GM19467 (cell line): ENCODE measurements around the gene RGS1.
A peak's percentile ranks its signal among the peaks of the same experiment; 100 is the strongest.

Source experiments
- ATAC-seq: cut with Tn5 transposase; IDR thresholded peaks from one replicate; pipeline ENCODE4 v1.9.1; 2021; ENCODE audit warnings: mild to moderate bottlenecking, moderate library complexity; ENCODE audit not compliant: unreplicated experiment

Gene RGS1

DNA sequence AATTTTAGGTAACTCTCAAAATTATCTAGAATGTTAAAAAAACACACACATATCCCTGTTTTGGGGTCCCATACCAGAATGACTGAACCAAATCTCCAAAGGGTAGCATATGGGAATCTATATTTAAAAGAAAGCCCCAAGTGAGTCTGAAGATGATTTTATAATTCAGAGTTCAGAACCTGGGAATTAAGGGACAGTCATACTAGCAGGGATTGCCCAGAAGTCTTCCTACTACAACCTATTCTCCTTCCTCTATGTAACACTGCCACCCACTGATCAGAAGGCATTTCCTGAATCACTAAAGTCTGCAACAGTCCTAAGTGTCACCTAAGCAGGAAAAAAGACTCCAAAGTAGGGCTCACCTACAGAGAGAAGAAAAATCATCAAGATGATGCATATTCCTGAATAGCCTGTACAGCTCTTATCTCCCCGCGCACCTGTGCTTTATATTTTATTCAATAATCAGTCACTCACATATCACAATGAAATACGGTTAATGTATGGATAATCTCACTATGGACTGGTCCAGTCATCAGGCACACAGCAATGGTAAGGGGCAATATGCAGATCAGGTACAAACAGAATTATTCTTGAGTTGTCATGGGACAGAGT lies 4.9 kb downstream of the RGS1 start:
- ATAC-seq, result no peak

DNA sequence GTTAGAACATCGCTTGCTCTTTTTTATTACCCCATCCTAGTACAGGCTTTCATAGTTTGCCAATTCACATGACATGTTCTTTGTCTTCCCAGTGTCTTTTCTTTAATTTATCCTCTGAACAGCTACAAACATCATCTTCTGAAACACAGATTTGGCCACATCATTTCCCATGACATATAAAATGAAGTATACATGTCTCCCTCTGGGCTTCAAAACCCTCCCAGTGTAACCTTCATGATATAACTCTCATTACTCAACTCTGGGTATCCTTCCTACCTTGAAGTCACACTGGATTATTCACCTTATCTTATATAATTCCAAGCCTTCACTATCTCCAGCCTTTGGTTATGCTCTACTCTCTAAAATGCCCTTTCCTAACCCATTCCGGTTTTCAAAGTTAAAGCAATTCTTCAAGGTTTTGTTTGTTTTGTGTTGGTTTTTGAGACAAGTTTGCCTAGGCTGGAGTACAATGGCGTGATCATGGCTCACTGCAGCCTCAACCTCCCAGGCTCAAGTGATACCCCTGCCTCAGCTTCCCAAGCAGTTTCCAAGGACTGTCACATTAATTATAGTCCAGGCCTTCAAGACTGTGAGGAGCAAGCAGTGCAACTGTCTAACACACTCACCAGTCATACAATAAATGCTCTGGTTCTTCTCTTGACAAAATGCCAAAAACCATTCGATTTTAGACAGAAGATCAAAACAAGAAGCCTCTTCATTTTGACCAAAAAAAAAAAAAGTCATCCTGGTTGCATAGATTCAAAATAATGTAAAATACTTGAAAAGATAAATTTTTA lies 5.8 kb downstream of the RGS1 start:
- ATAC-seq, result no peak

DNA sequence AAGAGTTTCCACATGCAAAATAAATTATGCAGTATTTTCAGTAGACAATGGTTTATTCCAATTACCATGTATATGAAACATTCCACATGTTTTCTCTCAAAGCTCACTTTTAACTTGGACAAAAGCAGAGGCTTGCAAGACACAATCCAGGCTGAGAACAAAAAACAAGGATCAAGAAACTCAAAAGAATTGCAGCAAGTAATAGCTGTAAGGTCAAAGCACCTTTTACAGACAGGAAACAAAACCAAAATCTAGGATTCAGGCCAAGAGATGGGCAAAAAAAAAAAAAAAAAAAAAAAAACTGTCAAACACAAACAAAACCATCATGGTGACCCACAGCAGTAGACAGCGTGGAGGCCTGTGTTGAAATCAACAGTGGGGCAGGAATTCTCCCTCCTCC lies 9.3 kb downstream of the RGS1 start:
- no peak for ATAC-seq

DNA sequence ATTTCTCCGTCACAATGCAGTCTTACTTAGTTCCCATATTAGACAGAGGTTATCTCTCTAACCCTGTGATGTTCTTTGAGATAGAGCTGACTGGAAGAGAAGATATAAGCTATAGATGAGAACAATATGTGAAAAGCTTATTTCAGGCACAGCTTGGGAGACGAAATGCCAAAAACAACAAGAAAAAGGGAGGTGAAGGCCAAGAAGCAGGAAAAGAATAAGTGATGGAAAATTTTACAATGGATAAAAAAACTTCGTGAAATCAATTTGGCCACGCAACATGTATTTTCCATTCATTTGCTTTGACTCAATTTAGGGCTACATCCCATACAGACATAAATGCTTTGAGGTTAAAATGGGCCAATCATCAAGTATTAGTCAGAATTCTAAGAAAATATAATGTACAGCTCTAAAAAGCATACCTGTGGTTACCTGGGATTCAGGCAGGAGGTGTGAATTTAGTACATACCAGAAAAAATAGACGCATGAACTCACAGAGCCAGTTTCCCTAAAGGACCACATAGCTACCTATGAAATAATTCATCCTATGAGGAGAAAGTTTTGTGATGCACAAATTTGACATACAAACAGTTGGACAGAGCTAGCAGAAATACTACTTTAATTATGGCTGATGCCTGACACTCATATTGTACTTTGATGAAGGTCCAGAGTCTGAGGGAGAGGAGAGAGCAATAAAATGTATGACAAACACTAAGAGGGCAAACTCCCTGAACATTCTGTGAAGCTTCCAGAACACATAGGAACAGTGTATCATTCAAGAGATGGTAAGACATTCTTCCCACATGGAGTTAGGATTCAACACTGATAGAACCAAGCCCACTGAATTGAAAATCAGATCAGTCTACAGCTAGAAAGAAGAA lies 12.1 kb downstream of the RGS1 start:
- no peak for ATAC-seq

DNA sequence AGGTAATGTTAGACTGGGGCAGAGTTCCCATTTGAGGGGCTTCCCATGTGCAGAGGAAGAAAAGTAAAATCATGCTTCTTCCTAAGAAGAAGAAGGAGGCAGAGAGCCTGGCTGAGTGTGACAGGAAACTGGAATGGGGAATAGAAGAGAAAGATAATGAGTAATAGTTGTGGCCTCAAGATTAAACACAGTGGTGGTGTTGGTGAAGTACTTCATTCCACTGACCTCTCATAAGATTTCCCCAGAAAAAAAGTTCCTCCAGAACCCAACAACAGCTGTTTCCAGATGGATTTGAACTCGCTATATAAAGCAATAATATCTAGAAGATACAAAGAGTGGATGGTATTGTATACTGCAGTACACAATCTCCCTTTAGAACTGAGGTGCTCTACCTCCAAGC lies 13.0 kb downstream of the RGS1 start:
- no peak for ATAC-seq

DNA sequence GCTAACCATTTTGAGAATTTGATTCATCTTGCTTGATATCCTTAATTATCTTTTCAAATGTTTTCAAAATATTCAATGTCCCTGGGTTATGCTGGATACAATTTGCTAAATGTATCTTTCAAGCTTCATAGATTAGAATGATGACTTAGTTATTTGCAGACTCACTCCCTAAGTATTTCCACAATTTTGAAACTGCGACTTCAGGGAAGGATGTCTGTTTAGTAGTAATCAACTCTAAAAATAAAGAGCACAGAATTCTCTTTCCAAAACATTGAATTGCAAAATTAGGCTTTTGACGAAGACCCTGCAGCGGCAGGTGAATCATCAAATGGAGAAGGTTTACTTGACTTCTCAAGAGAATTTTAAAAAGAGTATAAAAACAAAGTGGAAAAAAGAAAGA lies 14.2 kb downstream of the RGS1 start:
- ATAC-seq, result no peak

DNA sequence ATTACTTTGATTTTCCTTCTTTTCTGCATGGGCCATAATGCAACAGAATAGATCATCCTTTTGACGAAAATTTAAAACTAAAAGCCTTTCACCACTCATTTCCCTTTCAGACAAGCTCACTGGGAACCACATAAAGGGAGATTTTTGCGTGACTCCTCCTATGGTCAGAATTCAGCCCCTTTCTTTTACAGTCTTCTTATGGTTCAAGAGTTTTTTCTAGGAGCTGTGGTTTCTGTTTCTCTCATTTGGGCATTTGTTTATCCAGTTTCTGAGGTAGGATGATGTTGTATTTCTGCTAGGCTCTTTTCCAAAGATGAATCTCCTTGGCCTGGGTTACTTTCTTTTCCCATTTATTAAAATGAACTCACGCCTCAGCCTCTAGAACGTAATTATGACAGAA lies 16.9 kb downstream of the RGS1 start:
- ATAC-seq, result no peak

DNA sequence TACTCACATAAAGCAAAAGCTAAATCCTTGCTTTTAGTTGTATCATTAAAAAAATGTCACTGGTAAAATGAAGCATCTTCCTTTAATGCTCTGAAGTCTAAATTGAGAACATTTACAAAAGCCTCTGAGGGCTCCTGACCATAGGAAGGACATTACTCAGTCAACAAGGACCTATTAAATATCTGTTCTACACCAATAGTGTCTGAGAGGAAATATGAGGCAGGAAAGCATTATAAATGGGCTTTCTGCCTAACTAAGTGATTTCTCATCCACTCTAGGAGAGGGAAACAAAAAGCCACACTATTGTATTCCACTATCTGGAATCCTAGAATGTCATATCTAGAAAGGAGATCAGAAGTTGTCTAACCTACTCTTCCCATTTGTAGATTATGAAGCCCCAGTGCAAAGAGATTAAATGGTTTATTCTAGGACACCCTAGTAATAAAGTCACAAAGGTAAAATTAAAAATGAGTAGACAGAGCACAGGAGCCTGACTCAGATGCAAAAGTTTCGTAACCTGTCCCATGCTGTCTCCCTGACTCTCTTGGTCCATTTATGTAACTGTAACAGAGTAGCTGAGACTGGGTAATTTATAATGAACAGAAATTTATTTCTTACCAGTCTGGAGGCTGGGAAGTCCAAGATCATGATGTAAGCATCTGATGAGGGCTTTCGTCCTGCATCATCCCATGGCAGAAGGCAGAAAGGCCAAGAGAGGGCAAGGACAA lies 17.6 kb downstream of the RGS1 start:
- ATAC-seq, result no peak

DNA sequence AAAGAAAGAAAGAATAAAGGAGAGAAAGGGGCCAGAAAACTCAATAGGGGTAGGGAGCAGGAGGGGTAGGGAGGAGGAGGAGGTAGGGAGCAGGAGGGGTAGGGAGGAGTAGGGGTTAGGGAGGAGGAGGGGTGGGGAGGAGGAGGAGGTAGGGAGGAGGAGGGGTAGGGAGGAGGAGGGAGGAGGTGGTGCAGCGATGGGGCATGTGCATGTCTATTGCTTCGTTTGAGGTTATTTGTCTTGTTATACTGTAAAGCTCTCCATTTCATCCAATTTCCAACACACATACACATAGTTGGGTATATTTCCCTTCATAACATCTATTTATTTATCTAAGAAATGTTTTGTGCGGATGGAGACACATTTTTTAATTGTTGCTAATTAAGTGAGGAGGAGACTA lies 19.7 kb downstream of the RGS1 start:
- ATAC-seq, result no peak

DNA sequence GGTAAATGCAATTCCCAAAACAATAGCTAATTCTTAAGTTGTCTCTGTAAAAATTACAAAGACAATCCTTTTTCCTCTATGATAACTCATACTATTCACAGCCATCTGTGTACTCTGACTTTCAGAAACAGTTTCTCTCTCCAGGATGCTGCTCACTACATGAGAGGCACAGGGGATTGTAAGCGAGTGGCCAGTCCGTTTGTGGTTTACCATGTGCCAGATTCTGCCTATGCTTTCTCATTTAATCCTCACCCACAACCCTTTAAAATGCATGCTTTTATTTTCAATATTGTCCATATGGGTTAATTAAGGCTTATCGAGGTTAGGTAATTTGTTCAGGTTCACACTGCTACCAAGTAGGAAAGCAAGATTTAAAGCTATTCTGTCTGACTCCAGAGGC lies 23.0 kb downstream of the RGS1 start:
- ATAC-seq, result no peak

DNA sequence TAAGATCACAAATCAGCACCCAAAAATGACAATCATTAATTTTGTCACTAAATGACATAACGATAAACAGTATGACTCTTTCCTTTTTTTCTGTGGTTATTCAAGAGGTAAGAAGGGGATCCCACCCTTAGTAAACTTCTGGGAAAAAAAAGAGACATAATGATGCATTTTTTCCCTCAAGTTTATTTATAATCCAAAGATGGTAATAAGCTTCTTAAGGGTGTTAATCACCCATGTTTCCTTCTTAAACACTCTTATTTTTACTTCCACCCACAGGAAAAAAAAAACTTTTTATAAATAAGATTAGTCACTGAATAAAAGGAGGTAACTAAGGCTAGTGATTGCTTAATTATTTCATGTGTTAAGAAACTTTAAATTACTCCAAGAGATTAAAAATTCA lies 24.7 kb downstream of the RGS1 start:
- no peak for ATAC-seq

DNA sequence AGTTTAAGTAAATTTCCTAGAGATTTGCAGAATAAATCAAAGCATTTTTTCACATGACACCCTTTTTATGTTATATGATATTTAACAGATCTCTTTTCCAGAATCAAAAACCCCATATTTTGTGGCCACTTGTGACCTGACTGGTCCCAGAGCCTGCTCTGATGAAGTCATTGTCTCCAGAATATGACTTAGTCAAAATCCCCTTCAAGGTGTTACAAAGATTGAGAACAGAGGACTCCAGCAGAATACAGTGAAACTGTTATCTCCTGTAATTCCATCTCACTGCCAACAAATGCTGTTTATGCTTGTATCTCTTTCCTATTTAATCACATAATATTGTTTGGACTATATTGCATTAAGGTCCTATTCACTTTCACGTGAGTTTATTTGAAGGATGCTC lies 25.6 kb downstream of the RGS1 start:
- no peak for ATAC-seq

DNA sequence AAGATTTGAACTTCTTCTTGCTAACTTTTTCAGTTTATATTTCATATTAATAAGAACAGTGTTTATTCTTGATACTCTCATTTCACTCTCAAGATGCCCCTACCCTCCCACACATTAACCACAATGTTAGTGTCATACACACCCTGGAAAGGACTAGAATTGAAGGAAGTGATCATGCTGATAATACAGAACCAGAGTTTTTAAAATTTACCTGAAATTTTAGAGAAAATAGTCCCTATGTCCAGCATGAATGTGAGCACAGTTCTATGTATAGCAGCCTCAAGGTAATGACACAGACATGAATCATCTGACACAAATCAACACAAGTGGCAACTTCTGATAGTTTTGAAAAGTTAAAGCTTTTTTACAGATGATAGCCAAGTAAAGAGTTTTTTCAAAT lies 26.0 kb downstream of the RGS1 start:
- ATAC-seq, result no peak

DNA sequence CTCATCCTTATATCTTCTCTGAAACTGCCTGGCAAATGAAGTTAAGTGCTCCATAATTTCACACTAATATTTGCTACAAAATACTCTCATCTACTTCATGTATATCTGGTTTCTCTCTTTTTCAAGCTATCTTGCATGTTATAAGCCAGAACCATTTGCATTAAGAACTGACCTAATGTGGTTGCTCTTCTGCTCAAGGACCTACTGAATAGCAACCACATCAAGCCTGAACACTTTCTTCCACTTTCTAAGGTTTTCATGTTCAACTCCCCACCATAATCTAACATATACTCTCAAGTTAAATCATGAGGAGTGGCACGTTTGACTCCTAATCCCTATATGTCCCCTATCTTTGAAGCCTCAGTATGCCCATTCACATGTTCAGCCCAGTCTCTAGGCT lies 27.2 kb downstream of the RGS1 start:
- ATAC-seq, result no peak

DNA sequence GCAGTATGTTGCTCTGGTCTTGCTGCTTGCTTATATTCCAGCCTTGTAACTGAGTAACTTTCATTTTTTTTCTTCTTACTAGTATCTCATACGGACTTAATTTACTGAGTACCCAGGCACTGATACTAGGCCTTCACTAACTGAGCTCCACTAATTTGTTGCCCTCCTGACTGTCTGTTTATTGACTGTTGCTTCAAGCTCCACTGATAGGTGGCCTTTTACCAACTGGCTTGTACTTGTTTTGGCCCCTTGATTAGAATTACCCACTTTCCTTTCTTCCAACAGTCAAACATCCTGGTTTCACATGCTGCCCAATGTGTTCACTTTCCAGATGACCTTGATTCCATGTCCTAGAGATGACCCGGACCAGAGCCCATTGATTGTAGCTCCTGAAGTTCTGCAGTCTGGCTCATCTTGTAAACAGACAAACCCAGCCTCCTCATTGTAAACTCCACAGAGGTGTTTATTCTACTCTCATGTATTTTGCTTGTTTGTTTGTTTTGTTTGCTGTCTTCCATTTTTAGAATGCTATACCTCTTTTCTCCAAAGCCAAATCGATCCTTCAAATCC lies 27.7 kb downstream of the RGS1 start:
- ATAC-seq, result no peak

DNA sequence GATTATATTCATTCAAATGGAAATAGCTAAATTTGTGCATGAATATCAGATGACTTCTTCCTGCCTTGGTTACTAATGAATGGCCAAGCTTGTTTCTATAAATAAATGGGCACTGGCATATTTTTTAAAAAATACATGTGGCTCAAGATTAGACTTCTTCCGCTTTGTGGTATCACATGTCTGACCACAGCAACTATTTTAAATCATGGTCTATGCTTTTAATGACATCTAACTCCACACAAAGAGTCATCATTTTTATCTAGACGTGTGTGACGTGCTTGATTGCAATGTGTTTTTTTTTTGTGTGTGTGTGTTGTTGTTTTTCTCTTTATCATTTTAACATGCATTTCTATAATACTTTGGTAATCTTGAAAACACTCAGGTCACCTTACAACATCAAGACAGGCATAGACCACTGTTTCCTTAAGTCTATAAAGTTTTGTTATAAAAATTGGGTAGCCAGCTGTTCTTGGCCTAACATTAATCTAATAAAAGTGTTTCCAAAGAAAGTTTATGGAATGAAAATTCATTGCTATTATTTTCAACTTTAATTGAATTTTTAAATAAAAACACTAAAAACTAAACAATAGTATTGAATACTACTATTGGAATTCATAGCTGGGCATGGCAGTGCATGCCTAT lies 29.5 kb downstream of the RGS1 start:
- no peak for ATAC-seq

DNA sequence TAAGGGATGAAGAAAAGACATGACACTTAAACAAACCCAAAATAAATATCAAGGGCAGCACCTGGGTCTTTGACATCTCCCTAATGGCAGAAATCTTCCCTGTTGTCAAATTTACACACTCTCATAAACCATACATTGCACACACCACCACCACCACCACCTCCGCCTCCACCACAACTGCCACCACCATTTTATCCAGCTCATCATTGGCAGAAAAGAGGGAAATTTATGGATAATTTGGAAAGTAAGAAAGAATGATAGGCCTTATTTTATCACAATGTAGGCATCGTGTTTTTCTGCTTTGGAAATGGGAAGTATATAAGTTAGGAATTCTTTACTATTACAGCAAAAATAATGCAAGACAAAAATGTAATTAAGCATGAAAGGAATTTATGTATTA lies 33.1 kb downstream of the RGS1 start:
- no peak for ATAC-seq

DNA sequence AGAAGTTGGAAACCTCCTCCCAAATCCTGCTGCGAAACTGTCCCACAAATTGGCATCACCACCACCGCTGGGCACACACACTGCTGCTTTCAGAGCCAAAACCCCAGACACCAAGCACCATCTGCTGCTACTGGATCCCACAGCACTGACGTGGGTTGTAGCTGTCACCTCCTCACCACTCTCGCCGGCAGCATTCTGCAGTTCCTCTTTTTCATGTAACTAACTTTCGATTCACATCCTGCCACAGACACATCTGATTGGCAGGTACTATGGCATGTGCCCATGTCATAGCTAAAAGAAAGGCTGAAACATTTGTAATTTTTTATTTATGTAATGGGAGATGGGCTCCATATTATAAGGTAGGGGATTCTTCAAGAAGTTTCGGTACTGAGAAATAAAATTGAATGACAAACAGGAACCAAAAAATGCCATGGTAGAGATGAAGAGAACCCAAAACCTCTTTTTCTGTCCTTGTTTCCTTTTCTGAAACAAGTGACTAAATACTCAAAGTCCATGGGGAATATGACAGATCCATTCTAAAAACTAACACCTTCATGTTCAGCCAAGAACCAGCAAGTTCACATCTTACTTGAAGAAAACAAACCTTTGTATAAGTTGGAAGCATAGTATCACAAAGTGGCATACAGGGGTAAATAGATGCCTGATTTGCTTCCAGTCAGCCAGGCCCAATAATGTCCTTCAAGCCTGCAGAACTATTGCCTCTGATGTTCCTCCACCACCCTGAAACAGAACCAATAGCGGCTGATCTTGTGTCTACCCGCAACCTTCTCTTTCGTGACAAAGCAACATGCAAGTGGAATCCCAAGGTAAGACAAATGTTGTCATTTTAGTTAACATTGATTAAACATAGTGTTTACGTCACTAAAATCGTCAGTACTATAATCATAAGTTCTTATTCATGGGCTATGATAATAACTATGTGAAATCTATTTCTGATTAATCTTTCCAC lies 33.8 kb downstream of the RGS1 start:
- peak; percentile 99 for ATAC-seq
